AG04449 (cell line): ENCODE data around the gene CDH13.

Source experiments
- CTCF ChIA-PET: fragments of 350-600 bp; formaldehyde crosslinking; extraction: SDS; loops from one replicate; lab custom pipeline; 2021; ENCODE audit warnings: antibody characterized with exemption; lab: Yijun Ruan, JAX
- POLR2A ChIA-PET: fragments of 400-600, 350-600 bp; formaldehyde crosslinking; extraction: SDS; loops from one replicate; lab custom pipeline; 2020; ENCODE audit warnings: antibody characterized with exemption, inconsistent platforms; lab: Yijun Ruan, JAX
- DNase-seq: peaks from one replicate; pipeline ENCODE4 v3.0.0-alpha.2; 2010; ENCODE audit warnings: low read depth, low spot score
- H3K4me3 ChIP-seq: 2 replicates; pipeline ENCODE4 v1.5.1; 2011; ENCODE audit warnings: low read depth, mild to moderate bottlenecking, control low read depth, low read length
- CTCF ChIP-seq: IDR thresholded peaks from one replicate; pipeline ENCODE4 v1.5.1; 2011; ENCODE audit warnings: mild to moderate bottlenecking, moderate library complexity, low read length, control low read depth, inconsistent platforms; ENCODE audit not compliant: insufficient read depth; ENCODE audit errors: missing control alignments

Gene CDH13

GRCh38 chr16:83785455-83785854 is 1158.7 kb downstream of the CDH13 start:
- DNase-seq, result no peak
- ChIA-PET CTCF (no interaction called here), POLR2A (no interaction called here)
- H3K4me3 ChIP-seq, result no peak overlapping the region
- TF ChIP-seq CTCF, result no peak

GRCh38 chr16:83789642-83790401 is 1163.1 kb downstream of the CDH13 start:
- ChIA-PET CTCF (no interaction called here), POLR2A (no interaction called here)
- TF ChIP-seq CTCF, result no peak
- no peak overlapping the region for H3K4me3 ChIP-seq
- no peak for DNase-seq

GRCh38 chr16:83791916-83792315 is 1165.1 kb downstream of the CDH13 start:
- no peak for DNase-seq
- TF ChIP-seq CTCF, result no peak
- POLR2A ChIA-PET, result no interaction called here
- CTCF ChIA-PET, result no interaction called here
- H3K4me3 ChIP-seq, result no peak overlapping the region

GRCh38 chr16:83792391-83792790 is 1165.6 kb downstream of the CDH13 start:
- no peak overlapping the region for H3K4me3 ChIP-seq
- ChIA-PET POLR2A (no interaction called here), CTCF (no interaction called here)
- no peak for TF ChIP-seq CTCF
- no peak for DNase-seq

DNA sequence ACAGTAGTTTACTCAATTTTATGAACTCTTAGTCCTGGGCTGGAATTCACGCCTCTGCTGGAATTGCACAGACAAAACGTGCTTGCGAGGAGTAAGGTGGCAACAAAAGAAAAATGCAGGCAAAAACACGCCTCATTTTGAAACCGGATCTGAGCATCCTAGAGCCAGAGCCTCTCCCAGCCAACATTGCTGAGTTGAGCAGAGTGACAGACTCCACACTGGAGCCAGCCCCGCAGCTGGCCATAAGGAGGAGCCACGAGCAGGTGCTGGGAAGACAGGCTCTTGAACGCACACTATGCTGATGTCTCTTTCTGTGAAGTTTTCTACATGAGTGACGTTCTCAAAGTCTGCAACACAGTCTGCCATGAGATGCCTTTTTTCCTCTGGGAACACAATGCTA is 1166.4 kb downstream of the CDH13 start:
- CTCF ChIA-PET, result no interaction called here
- no peak for TF ChIP-seq CTCF
- DNase-seq, result no peak
- no peak overlapping the region for H3K4me3 ChIP-seq
- POLR2A ChIA-PET, result no interaction called here

GRCh38 chr16:83794860-83795554 is 1168.2 kb downstream of the CDH13 start:
- no peak overlapping the region for H3K4me3 ChIP-seq
- ChIA-PET POLR2A (no interaction called here), CTCF (no interaction called here)
- no peak for TF ChIP-seq CTCF
- DNase-seq, result no peak
